Astrocyte (in vitro differentiated cells and primary cell): ENCODE data around the gene SWT1. TPM values are rescaled to one million over a fixed set of nuclear protein-coding genes. Genes with fewer than 3 reads are reported as not detected.

Source experiments
- DNase-seq: peaks from one replicate; pipeline ENCODE4 v3.0.0-alpha.2; 2010; ENCODE audit warnings: low read depth
- FAIRE-seq: peaks from 2 replicates; lab custom pipeline; 2011; peaks lifted over from hg19 to GRCh38; lab: Jason Lieb, UNC
- H2AFZ ChIP-seq: 2 replicates; pipeline ENCODE4 v1.6.0; 2012; ENCODE audit warnings: low read depth, low read length, inconsistent platforms
- H3K27ac ChIP-seq: 2 replicates; pipeline ENCODE4 v1.5.1; 2011; ENCODE audit warnings: low read depth, low read length, inconsistent platforms
- H3K27me3 ChIP-seq: 2 replicates; pipeline ENCODE4 v1.6.0; 2011; ENCODE audit warnings: low read length, inconsistent platforms; ENCODE audit not compliant: insufficient read depth
- H3K36me3 ChIP-seq: 2 replicates; pipeline ENCODE4 v1.5.1; 2011; ENCODE audit warnings: low read length, inconsistent platforms; ENCODE audit not compliant: insufficient read depth
- H3K4me1 ChIP-seq: 2 replicates; pipeline ENCODE4 v1.5.1; 2011; ENCODE audit warnings: low read length, inconsistent platforms; ENCODE audit not compliant: insufficient read depth
- H3K4me2 ChIP-seq: 2 replicates; pipeline ENCODE4 v1.6.0; 2012; ENCODE audit warnings: low read length, inconsistent platforms
- H3K4me3 ChIP-seq: 2 replicates; pipeline ENCODE4 v1.5.1; 2011; ENCODE audit warnings: low read depth, mild to moderate bottlenecking, low read length, inconsistent platforms; ENCODE audit not compliant: insufficient read depth
- H3K79me2 ChIP-seq: 2 replicates; pipeline ENCODE4 v1.6.0; 2012; ENCODE audit warnings: mild to moderate bottlenecking, low read length, inconsistent platforms; ENCODE audit not compliant: insufficient read depth
- H3K9ac ChIP-seq: 2 replicates; pipeline ENCODE4 v1.6.0; 2012; ENCODE audit warnings: mild to moderate bottlenecking, low read length, inconsistent platforms
- H3K9me3 ChIP-seq: 2 replicates; pipeline ENCODE4 v1.5.1; 2012; ENCODE audit warnings: low read depth, mild to moderate bottlenecking, low read length, inconsistent platforms; ENCODE audit not compliant: insufficient read depth
- H4K20me1 ChIP-seq: 2 replicates; pipeline ENCODE4 v1.6.0; 2012; ENCODE audit warnings: low read length, inconsistent platforms; ENCODE audit not compliant: insufficient read depth
- H3K27ac Mint-ChIP-seq: one replicate; pipeline ENCODE4 v1.8.0; 2021; ENCODE audit warnings: mild to moderate bottlenecking, mixed read lengths; ENCODE audit not compliant: unreplicated experiment
- H3K27me3 Mint-ChIP-seq: one replicate; pipeline ENCODE4 v1.8.0; 2021; ENCODE audit warnings: low read depth, mixed read lengths; ENCODE audit not compliant: unreplicated experiment
- H3K36me3 Mint-ChIP-seq: one replicate; pipeline ENCODE4 v1.8.0; 2021; ENCODE audit warnings: low read depth, mixed read lengths; ENCODE audit not compliant: unreplicated experiment
- H3K4me1 Mint-ChIP-seq: one replicate; pipeline ENCODE4 v1.8.0; 2021; ENCODE audit warnings: low read depth, mixed read lengths; ENCODE audit not compliant: unreplicated experiment
- H3K4me3 Mint-ChIP-seq: one replicate; pipeline ENCODE4 v1.8.0; 2021; ENCODE audit warnings: mild to moderate bottlenecking, moderate library complexity, mixed read lengths; ENCODE audit not compliant: unreplicated experiment
- H3K9me3 Mint-ChIP-seq: one replicate; pipeline ENCODE4 v1.8.0; 2021; ENCODE audit warnings: mild to moderate bottlenecking, mixed read lengths; ENCODE audit not compliant: unreplicated experiment
- EZH2 ChIP-seq: IDR thresholded peaks from 2 replicates; pipeline ENCODE4 v1.6.1; 2012; ENCODE audit warnings: mild to moderate bottlenecking, low read length, inconsistent platforms; ENCODE audit not compliant: insufficient read depth
- total RNA-seq: library from RNA; stranded (reverse); gene quantifications from 2 replicates; pipeline ENCODE4 v1.2.1, GENCODE V29; 2021
- TF ChIP-seq, protein P1 (sequence below): IDR thresholded peaks from 2 replicates; pipeline ENCODE4 v1.5.1; 2011; ENCODE audit warnings: low read depth, mild to moderate bottlenecking, inconsistent platforms, low read length, moderate library complexity; ENCODE audit not compliant: insufficient read depth

The SWT1 gene
- total RNA-seq, 1 donor from 2014 or later = 5.4 TPM

DNA sequence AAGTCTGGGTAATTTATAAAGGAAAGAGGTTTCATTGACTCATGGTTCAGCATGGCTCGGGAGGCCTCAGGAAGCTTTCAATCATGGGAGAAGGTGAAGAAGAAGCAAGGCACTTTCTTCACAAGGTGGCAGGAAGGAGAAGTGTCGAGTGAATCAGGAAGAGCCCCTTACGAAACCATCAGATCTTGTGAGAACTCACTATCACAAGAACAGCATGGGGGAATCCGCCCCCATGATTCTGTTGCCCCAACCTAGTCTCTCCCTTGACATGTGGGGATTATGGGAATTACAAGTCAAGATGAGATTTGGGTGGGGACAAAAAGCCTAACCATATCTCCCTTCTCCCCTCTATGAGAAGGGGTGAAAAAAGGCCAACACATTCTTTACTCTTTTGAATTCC lies 171.3 kb downstream of the SWT1 start:
- no peak overlapping the region for H3K4me3 ChIP-seq
- no peaks in the 10 kb centered on the region for H4K20me1 ChIP-seq
- no peaks in the 10 kb centered on the region for H3K36me3 ChIP-seq
- Mint-ChIP-seq H3K27me3 (peaks cover 2% of the 10 kb centered on the region), H3K36me3 (no peaks in the 10 kb centered on the region), H3K4me1 (no peaks in the 10 kb centered on the region), H3K9me3 (peaks cover 12% of the 10 kb centered on the region), H3K27ac (peak overlapping the region; percentile 7), H3K4me3 (no peak overlapping the region)
- no peak overlapping the region for H3K27ac ChIP-seq
- FAIRE-seq (no peak), DNase-seq (no peak)
- no peaks in the 10 kb centered on the region for H3K4me1 ChIP-seq
- no peaks in the 10 kb centered on the region for H3K79me2 ChIP-seq
- TF ChIP-seq, protein P1, sequence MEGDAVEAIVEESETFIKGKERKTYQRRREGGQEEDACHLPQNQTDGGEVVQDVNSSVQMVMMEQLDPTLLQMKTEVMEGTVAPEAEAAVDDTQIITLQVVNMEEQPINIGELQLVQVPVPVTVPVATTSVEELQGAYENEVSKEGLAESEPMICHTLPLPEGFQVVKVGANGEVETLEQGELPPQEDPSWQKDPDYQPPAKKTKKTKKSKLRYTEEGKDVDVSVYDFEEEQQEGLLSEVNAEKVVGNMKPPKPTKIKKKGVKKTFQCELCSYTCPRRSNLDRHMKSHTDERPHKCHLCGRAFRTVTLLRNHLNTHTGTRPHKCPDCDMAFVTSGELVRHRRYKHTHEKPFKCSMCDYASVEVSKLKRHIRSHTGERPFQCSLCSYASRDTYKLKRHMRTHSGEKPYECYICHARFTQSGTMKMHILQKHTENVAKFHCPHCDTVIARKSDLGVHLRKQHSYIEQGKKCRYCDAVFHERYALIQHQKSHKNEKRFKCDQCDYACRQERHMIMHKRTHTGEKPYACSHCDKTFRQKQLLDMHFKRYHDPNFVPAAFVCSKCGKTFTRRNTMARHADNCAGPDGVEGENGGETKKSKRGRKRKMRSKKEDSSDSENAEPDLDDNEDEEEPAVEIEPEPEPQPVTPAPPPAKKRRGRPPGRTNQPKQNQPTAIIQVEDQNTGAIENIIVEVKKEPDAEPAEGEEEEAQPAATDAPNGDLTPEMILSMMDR = no peak
- TF ChIP-seq EZH2 = no peak
- no peaks in the 10 kb centered on the region for H3K9me3 ChIP-seq
- H3K27me3 ChIP-seq = no peaks in the 10 kb centered on the region
- no peak overlapping the region for H3K9ac ChIP-seq
- no peak overlapping the region for H3K4me2 ChIP-seq
- no peak overlapping the region for H2AFZ ChIP-seq

DNA sequence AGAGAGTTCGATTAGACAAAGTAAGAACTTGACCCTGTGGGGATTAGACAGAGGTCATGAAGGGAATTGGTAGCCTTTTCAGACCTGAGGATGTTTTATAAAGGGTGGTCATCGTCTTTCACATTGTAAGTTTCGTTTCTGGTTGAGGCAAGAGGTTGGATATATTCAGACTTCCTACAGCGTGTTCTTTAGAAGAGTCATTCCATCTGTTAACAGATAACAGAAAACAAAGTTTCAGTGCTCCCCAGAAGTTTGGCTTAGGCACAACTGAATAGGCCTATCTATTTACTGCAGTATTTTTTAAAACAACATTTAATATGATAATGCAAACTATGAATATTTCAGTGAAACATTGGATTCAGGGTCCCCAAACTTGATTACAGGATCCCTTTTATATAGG lies 177.2 kb downstream of the SWT1 start:
- no peak overlapping the region for H3K4me3 Mint-ChIP-seq
- H3K9me3 Mint-ChIP-seq = no peaks in the 10 kb centered on the region
- Histone ChIP-seq H3K4me1 (no peaks in the 10 kb centered on the region), H3K79me2 (no peaks in the 10 kb centered on the region), H3K4me3 (no peak overlapping the region), H2AFZ (no peak overlapping the region), H4K20me1 (no peaks in the 10 kb centered on the region), H3K36me3 (no peaks in the 10 kb centered on the region), H3K9me3 (no peaks in the 10 kb centered on the region), H3K9ac (no peak overlapping the region), H3K27ac (no peak overlapping the region), H3K4me2 (no peak overlapping the region), H3K27me3 (no peaks in the 10 kb centered on the region)
- H3K27ac Mint-ChIP-seq = no peak overlapping the region
- DNase-seq (no peak), FAIRE-seq (no peak)
- H3K27me3 Mint-ChIP-seq = peaks cover 2% of the 10 kb centered on the region
- TF ChIP-seq EZH2 = no peak
- TF ChIP-seq, protein P1 = no peak
- no peaks in the 10 kb centered on the region for H3K36me3 Mint-ChIP-seq
- peaks cover 10% of the 10 kb centered on the region for H3K4me1 Mint-ChIP-seq

DNA sequence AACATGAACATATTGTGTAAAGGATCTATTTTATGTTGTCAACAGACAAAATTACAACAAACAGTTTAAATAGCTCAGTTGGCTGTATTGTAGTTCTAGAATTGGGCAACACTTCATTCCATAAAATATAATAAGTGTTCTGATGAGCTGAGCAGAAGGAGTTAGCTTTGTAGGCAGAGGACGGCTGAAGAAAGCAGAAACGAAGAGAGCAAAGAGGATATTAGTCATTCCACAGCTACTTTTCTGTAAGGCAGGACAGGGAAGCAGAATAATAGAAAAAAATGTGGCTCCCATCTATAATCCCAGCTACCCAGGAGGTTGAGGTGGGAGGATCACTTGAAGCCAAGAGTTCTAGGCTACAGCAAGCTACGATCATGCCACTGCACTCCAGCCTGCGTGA lies 180.3 kb downstream of the SWT1 start:
- Histone ChIP-seq H3K4me1 (no peaks in the 10 kb centered on the region), H3K9ac (no peak overlapping the region), H4K20me1 (no peaks in the 10 kb centered on the region), H3K9me3 (no peaks in the 10 kb centered on the region), H3K36me3 (no peaks in the 10 kb centered on the region), H2AFZ (no peak overlapping the region), H3K4me2 (no peak overlapping the region), H3K79me2 (no peaks in the 10 kb centered on the region), H3K27me3 (no peaks in the 10 kb centered on the region), H3K4me3 (no peak overlapping the region), H3K27ac (no peak overlapping the region)
- Mint-ChIP-seq H3K27ac (peak overlapping the region; percentile 45), H3K9me3 (no peaks in the 10 kb centered on the region), H3K4me3 (no peak overlapping the region), H3K4me1 (peaks cover 15% of the 10 kb centered on the region), H3K27me3 (peaks cover 2% of the 10 kb centered on the region), H3K36me3 (no peaks in the 10 kb centered on the region)
- DNase-seq (no peak), FAIRE-seq (peak; percentile 50)
- no peak for TF ChIP-seq EZH2
